Left kidney (tissue), 8 donors: Measurements from ENCODE around the gene SPAG17. TPM values are rescaled to one million over a fixed set of nuclear protein-coding genes. Genes with fewer than 3 reads are reported as not detected.
A peak's percentile ranks its signal among the peaks of the same experiment; 100 is the strongest.

Source experiments
- DNase-seq: peaks from one replicate; pipeline ENCODE4 v3.0.0-alpha.2; 2013
- long read RNA-seq, 8 donors: transcript quantifications; one replicate each; lab custom pipeline, GENCODE V29; 2026
- polyA plus RNA-seq: library from polyadenylated mRNA; unstranded; fragments of 120-200 nt; gene quantifications from one replicate; pipeline ENCODE4 v1.2.1, GENCODE V29; 2013; ENCODE audit not compliant: insufficient read length

Gene SPAG17
- polyA plus RNA-seq, result 15.2 TPM
- long read RNA-seq, donor 1, partial matches to known transcripts, result 0 of 1 reads
- long read RNA-seq, donor 1, other reads (novel, unspliced or antisense), result 0 of 1 reads
- long read RNA-seq, donor 2, result 0 reads
- long read RNA-seq, donor 3, result 0 reads
- long read RNA-seq, donor 4, result 0 reads
- long read RNA-seq, donor 5, result 0 reads
- long read RNA-seq, donor 6, result 0 reads
- long read RNA-seq, donor 7, result 0 reads
- long read RNA-seq, donor 8, result 0 reads

DNA sequence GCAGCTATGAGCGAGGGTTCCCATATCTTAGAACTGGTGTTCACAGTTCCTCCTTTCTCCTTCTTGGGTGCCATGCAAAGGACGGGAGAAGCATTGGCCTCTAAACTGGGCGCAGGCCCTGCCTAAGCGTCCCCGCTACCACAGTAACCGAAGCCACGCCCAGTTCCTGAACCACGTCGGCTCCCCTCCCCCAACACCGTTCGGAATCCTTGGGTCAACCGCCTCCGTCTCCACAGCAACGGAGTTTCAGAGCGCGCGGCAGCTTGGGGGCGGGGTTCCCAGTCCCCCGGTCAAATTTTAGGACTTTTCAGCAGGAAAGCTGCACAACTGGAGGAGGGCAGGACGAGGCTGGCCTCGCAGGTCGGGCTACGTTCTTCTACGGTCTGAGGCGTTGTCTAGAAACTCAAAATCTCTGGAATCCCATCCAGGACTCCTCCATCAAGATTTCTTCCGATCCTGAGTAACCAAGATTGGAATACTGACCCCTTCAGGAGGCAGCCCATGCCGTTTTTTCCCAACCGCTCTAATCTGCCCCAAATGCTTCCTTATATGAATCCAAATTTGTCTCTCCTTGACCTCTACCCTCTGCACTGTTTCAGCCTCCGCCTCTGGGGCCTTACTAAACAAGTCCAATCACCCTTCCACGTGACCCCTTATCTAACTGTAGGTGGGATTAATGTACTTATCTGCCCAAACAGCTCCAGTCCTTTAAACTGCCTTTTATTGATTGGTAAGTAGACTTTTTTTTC is at the start of gene SPAG17:
Gene SPAG17, minus strand, starts transcription at position 145 of the 749 bp plus-strand sequence. Its CDS starts 71 bp downstream, at position 74.
- peak; percentile 93 for DNase-seq

DNA sequence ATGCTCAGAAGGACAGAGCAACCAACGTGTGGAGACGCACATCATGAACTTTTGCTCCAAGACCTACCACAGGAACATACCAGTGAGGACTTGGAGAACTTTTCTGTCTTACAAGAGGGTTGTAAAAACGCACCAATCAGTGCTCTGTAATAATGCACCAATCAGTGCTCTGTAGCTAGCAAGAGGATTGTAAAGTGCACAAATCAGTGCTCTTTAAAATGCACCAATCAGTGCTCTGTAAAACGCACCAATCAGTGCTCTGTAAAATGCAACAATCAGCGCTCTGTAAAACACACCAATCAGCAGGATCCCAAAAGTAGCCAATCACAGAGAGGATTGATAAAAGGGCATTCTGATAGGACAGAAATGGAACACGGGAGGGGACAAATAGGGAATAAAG is 40.4 kb upstream of the SPAG17 start:
- no peak for DNase-seq

DNA sequence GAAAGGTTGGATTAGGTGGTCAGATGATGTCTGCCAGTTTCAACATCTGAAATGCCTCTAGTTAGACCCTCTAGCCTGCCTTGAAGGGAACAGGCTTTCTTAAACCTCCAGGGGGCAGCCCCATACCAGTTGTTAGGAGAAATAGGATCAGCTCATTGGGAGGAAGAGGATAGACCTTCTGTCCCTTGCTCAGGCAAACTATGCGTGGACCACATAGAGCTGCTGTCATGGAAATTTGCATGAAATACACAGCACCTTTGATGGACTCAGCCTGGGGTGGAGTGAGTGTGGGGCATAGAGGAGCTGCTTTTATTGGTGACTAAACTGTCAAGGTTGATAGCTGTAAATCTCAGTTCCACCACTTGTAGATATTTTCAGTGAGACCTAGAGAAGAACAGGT is 38.4 kb upstream of the SPAG17 start:
- peak; percentile 53 for DNase-seq

DNA sequence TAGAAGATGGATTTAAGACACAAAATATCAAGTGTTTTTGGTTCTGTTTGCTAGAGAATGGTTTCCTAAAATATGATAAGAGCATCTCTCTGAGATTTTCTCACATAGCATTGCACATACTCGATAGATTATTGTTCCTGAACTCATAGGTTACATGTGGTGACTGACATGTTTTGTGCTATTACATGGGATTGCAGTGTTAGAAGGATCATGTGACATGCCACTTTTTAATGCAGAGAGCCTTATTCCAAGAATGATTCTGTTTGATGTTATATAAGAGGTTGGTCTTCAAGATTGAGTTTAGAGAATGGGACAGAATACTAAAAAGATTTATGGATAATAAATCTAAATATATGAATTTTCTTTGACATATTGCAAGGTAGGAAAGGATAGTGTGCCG is 34.4 kb upstream of the SPAG17 start:
- DNase-seq, result no peak

DNA sequence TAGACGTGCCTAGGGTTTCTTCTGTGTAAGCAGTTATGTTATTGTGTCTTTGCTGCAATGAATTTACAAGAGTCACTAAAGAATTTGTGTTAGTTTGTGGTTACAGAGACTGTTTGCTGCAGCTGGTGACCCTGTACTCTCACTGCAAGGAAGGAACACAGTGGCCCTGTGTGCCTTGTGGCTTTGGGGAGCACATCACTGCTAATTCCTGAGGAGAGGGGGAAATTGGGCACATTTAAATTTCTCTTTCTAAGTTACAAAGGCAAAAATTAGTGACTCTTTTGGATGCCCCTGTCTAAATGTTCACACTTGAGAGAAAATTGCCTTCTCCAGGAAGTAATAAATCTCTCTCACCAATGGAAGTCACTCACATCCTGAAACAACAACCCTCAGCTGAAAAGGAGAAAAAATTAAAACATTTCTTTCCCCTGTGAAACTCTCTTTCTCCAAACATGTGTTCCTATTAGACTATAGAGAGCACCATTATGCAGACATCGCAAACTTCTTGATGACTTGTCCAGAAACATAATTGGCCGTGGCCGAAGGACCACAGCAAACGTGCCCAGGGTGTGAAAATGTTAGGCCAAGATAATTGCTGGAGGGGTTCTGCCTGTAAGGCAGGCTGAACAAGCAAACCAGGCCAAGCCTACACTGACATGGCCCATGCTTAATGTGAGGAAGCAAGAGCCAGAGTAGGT is 32.3 kb upstream of the SPAG17 start:
- DNase-seq, result peak; percentile 20

DNA sequence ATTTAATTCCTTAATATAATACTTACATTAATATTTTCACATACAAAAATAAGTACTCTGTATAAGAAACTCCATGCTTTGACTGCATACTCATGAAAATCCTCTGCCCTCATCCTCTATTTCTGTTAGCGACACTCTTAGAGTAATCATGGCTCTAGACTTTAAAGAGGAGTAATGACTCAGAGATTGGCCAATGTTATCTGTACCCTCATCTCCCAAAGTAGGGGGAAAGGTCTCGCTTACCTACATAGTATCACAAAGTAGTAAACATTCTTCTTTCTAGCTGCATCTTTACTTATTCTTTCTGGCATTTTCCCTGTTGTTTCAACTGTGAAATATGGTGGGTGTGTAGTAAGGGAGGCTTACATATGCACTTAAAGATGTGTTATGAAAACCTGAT is 29.8 kb upstream of the SPAG17 start:
- no peak for DNase-seq

DNA sequence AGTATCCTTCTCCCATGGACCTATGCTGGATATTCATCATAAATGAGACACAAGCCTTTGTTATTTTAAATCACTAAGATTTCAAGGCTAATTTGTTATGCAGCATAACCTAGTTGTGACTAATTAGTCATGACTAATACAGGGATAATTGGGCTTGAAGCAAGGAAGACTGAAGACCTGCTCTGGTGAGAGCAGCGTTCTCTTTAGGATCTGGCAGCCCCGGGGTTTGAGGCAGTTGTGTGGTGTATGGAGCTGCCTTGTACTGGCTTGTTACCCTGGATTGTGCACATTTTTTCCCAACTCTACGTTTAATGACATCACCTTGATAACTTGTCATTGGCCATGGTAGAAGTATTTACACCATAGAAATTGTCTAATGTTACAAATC is 25.7 kb upstream of the SPAG17 start:
- no peak for DNase-seq

DNA sequence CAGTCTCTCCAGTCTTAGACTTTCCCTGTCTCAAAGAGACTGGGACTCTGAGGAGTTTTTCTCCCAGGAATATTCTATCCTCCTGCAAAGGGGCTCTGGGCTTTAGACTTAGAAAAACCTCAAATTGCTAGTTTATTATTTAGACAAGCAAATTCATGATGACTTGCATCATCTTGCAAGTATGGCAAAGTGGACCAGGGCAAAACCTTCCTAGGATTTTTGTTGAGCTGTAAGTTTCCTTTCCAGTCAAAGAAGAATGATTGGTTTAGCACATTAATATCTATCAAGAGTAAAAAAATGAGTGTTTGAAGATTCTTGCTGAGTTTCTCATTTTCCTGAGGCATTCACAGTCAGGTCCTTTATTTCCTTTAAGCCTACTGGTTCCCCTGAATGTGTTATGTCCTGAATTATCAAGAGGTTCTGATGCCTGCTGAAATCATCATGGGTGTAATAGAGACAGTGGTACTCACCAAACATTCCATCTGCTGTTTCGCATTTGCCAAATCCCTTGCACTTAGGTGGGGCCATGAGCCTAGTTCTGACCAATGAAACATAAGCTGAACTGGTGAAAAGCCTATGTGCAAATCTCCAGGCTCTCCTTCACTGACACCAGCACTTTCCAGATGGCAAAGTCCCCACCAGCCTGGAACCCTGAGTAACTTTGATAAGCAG is 25.2 kb upstream of the SPAG17 start:
- no peak for DNase-seq

DNA sequence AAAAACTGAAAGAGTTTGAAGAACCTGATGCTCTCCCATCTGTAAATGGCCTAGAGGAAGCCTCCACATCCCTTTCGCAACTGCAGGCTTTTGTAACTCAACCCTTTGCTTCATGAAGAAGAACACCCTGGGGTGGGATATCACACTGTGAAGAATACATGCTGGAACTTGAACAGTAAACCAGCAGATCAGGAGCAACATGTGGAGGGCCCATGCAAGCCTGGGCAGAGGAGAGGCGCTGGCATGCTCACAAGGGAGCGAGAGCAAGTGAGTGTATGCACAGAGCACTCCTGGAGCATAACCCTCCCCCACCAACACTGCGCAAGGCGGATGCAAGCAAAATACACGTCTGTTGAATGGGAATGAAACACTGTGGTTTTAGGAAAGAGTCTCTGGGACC is 24.6 kb upstream of the SPAG17 start:
- DNase-seq, result no peak

DNA sequence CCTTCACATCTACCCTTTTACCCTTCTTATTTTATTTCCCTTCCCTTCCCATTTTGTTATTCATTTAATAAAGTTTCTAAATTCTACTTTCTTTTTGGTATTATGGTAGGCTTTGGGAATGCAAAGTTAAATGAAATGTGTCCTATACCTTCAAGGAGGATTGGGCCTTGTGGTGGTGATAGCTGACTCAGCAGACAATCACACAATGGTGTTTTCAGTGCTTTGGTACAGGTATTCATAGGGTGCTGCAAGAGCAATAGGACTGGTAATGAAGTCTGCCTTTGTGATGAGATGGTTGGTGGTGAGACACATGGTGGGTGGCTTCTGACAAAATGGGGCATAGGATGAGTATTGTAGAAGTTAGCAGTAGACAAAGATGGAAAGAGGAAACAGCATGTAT is 21.9 kb upstream of the SPAG17 start:
- no peak for DNase-seq

DNA sequence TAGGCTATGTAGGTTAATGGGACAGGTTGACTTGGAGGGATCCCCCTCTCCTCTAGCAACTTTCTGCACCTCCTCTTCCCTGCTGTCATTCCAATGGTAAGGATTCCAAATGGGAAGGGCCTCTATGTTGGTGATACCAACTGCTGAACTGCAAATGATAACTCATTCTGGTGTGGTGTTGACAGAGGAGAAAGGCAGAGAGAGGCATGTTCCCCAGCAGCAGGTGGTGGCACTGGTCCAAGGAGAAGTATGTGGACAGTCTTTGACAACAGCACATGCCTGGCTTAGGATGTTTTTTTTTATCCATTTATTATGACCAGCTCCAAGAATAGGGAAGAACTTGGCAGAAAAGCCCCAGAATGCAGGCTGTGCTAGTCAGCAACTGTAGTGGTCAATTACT is 19.6 kb upstream of the SPAG17 start:
- no peak for DNase-seq

DNA sequence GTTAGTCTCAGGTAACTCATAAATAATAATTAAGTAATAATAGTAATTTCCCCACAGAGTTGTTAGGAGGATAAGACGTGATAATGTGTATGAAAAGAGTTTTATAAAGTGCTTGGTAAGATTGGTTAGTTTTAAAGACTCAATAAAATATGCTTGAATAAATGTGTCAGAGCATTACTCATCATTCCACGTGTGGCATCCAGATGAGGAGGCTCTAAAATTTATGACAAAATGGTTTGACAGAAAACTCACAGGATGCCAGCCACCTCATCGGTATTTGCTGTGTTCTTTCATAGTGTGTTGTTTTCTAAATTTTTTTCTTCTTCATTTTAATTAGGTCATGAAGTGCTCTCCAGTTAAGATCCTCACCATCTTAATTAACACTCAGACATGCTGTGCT is 19.1 kb upstream of the SPAG17 start:
- no peak for DNase-seq

DNA sequence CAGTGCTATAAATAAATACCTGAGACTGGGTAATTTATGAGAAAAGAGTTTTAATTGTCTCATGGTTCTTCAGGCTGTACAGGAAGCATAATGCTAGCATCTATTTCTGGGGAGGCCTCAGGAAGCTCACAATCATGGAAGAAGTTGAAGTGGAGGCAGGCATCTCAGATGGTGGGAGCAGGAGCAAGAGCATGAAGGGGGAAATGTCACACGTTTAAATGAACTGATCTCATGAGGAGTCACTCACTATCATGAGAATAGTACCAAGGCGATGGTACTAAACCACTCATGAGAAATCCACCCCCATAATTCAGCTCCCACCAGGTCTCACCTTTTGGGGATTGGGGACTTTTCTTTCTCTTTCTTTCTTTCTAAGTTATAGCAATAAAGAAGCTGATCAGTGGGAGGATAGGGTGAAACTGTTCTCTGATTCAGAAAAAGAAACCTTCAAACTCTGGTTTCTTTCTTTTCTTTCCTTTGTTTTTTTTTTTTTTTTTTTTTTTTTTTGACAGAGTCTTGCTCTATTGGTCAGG is 17.1 kb upstream of the SPAG17 start:
- DNase-seq, result no peak

DNA sequence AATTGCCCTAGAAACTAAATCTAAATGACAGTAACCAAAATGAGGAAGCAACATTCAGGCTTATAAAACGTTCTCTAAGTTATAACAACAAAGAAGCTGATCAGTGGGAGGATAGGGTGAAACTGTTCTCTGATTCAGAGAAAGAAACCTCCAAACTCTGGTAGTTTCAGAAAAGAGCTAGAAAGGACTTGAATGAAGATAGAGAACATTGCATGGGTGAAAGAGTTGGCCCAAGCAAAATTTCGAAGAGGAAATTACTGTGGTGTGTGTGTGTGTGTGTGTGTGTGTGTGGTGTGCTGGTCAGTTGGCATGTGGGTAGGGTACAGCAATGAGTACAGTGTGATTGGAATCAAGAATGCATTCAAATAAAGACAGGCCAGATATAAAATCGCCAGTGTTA is 16.5 kb upstream of the SPAG17 start:
- DNase-seq, result no peak

DNA sequence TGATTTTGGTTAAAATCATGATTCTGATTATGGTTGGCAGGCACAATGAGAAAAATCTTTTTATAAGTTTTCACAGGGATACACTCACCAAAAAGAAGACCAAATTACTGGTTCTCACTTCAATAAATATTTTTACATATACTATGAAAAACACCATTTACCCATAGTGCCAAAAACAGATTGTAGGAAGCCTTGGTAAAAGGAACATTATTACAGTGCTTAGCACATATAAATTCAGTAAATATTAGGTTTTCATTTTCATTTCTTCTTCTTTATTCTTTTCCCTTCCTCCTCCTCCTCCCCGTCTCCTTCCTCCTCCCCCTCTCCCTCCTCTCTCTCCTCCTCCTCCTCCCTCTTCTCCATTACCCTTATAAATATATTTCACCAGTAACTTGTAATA is 15.8 kb upstream of the SPAG17 start:
- DNase-seq, result no peak

DNA sequence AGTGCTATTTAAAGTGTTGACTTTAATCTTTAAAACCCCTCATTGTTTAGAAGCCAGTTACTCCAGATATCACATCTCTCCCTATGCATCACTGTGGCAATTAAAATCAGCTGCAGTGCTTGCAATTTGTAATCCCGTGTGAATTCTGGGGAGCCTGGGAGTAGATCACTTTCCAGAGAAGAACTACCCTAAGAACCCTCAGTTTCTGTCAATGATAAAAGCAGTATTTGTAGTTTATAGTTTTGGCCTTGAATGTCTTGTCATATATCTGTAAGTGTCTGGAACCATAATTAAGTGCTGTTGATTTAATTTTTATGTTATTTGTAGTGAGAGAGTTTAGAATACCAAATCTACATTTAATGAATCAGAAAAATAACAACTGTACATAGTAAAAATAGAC is 5.5 kb upstream of the SPAG17 start:
- DNase-seq, result no peak

DNA sequence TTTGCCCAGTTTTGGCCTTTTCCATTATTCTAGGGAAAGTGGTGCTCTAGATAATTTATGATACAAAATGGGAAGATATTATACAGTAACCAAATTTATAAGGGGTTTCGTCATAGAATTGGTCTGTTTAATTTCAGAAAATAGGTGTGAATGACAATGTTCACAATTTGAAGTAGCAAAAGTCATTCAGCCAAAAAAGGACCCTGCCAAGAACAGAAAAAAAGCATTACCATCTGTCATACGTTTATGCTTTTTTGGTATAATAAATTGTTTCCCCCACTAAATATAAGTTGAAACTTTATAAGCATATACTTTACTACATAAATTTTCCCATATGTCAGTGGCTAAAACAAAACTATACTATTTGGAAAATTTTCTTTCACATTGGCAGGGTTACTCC is 4.5 kb upstream of the SPAG17 start:
- DNase-seq, result no peak

DNA sequence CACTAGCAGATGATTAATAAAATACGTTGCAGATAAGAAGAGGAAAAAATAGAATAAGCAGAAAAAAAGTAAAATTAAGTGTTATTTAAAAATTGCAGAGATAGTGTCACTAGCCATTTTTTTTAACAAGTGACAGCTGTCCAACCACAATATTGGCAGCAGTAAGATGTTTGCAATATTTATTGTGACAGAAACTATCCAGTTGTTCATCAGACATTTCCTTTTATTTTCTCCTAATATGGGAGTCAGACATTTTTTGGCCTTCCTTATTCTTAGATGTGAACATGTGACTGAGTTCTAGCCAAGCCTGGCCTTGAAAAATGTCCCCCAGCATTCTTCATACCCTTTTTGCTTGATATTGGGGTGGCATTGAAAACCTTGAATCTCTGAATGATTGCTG is 3.4 kb upstream of the SPAG17 start:
- DNase-seq, result no peak

DNA sequence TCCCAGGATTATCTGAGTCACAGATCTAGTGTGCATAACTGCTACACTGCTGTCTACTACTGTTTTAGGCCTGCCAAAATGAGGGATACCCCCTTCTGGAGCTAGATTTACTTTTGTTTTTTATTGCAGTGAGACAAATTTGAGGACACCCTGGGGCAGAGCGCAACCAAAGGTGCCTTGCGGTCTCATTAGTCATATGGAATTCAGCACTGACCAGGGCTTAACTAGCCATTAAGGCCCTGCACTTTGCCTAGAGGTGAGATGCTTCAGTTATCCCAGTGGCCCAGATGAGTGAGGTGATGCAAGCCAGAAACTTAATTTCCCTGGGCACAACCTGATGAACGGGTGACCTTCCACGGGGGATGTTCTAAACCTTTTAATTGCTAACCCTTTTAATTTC is 998 bp upstream of the SPAG17 start:
- no peak for DNase-seq

DNA sequence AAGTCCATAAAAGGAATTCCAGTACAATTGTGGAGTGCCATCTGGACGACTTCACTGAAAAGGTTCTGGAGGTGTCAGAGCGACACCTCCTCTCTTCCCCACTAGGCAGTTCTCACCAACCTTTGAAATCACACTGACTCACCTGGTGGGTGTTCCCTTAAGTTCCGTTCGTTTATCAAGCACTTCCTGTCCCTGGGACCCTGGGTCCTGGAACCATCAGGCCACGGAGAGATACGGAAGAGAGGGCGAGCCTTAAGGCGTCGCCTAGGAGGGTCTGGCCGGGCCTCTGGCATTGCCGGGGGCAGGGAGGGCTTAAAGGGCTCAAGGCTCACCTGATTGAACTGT is 317 bp downstream of the SPAG17 start:
- no peak for DNase-seq

DNA sequence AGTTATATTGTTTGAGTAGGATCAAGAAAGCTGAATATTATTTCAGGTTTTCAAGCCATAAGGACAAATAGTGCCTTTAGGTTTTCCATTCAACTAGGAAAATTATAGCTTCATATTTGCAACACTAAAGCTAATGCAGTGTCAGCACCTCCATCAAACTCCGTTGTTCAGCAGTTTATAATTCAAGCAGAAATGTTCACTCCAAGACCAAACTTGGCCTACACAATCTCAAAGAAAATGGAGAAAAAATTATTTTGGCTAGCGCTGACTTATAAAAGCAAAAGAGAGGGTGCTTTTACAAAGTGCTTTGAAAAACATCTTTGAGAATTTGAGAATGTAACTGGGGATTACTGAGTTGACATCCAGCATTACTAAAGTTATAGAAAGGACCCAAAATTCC is 1.4 kb downstream of the SPAG17 start:
- no peak for DNase-seq

DNA sequence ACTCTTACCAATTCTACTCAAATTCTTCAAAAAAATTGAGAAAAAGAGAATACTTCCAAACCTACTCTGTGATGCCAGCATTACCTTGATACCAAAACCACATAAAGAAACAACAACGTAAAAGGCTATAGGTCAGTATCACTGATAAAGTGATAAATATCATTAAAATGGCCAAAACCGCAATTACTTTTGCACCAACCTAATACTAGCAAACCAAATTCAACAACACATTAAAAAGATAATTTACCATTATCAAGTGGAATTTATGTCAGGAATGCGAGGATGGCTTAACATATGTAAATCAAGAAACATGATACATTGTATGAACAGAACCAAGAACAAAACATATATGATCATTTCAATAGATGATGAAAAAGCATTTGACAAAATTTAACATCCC is 7.0 kb downstream of the SPAG17 start:
- no peak for DNase-seq

DNA sequence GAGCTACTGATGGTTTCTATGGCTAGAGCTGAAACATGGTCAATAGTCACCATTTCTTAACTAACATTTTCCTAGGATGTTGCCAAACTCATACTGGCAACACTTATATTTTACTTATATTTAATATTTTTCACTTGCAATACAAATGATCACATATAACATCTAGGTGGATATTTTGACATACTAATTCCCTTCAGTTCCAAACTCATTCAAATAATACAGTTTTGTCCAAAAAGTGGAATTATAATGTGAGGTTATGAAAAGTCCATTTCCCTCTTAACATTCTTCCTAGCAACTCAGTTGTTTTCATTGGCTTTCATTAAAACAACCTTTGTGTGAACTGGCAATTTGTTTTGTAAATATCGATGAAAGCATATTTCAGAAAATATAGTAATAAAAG is 16.0 kb downstream of the SPAG17 start:
- DNase-seq, result no peak
